ENCODE data around the gene CRADD.

DNA sequence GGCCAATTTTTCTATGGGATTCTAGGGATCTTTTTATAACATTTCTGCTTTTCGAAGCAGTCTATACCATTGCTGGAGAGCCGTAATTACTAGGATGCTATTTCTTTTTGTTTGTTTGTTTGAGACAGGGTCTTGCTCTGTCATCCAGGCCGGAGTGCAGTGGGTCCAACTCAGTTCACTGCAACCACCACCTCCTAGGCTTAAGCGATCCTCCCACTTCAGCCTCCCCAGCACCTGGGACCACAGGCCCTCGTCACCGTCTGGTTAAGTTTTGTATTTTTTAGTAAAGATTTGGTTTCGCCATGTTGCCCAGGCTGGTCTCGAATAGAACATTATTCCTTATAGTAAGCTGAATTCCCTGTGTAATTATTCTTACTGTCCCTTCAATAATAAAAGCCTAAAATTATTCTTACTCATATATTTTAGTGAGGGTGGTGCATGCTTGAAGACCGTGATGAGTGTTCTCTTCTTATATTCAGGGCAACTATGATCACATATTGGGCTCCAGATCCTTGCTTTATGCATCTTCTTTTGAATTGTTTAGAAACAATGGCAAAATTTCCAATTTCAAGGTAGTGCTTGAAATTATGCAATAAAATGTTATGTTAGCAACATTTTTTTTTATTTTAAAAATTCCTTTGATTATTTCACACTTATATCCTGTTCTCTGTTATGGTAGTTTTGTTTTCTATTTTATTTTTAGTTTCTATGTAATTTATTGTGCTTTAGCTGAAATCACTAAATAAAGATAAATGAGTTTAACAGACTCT is 66.2 kb downstream of the CRADD start:
- TF ChIP-seq ELF1 (IDR thresholded peaks at IDR 0.05), result no peak
- TF ChIP-seq EZH2phosphoT487 (IDR thresholded peaks at IDR 0.05; ENCODE audit: borderline replicate concordance, low read depth), result no peak
- TF ChIP-seq GATA2 (CRISPR knock-in tag; IDR thresholded peaks at IDR 0.05), result no peak
- TF ChIP-seq RXRA (IDR thresholded peaks at IDR 0.05; ENCODE audit: borderline replicate concordance, low read depth), result no peak
- no peak for TF ChIP-seq JUND (IDR thresholded peaks at IDR 0.05)
- TF ChIP-seq, protein P1, sequence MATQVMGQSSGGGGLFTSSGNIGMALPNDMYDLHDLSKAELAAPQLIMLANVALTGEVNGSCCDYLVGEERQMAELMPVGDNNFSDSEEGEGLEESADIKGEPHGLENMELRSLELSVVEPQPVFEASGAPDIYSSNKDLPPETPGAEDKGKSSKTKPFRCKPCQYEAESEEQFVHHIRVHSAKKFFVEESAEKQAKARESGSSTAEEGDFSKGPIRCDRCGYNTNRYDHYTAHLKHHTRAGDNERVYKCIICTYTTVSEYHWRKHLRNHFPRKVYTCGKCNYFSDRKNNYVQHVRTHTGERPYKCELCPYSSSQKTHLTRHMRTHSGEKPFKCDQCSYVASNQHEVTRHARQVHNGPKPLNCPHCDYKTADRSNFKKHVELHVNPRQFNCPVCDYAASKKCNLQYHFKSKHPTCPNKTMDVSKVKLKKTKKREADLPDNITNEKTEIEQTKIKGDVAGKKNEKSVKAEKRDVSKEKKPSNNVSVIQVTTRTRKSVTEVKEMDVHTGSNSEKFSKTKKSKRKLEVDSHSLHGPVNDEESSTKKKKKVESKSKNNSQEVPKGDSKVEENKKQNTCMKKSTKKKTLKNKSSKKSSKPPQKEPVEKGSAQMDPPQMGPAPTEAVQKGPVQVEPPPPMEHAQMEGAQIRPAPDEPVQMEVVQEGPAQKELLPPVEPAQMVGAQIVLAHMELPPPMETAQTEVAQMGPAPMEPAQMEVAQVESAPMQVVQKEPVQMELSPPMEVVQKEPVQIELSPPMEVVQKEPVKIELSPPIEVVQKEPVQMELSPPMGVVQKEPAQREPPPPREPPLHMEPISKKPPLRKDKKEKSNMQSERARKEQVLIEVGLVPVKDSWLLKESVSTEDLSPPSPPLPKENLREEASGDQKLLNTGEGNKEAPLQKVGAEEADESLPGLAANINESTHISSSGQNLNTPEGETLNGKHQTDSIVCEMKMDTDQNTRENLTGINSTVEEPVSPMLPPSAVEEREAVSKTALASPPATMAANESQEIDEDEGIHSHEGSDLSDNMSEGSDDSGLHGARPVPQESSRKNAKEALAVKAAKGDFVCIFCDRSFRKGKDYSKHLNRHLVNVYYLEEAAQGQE (IDR thresholded peaks at IDR 0.05; ENCODE audit: low read depth, low read length), result no peak
- no peak for TF ChIP-seq SMC3 (IDR thresholded peaks at IDR 0.05; ENCODE audit: low read depth, low read length)
- TF ChIP-seq, protein P2, sequence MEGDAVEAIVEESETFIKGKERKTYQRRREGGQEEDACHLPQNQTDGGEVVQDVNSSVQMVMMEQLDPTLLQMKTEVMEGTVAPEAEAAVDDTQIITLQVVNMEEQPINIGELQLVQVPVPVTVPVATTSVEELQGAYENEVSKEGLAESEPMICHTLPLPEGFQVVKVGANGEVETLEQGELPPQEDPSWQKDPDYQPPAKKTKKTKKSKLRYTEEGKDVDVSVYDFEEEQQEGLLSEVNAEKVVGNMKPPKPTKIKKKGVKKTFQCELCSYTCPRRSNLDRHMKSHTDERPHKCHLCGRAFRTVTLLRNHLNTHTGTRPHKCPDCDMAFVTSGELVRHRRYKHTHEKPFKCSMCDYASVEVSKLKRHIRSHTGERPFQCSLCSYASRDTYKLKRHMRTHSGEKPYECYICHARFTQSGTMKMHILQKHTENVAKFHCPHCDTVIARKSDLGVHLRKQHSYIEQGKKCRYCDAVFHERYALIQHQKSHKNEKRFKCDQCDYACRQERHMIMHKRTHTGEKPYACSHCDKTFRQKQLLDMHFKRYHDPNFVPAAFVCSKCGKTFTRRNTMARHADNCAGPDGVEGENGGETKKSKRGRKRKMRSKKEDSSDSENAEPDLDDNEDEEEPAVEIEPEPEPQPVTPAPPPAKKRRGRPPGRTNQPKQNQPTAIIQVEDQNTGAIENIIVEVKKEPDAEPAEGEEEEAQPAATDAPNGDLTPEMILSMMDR (IDR thresholded peaks at IDR 0.05), result no peak
- no peak for TF ChIP-seq TEAD4 (IDR thresholded peaks at IDR 0.05; ENCODE audit: borderline replicate concordance, insufficient read depth)
- TF ChIP-seq, protein P3, sequence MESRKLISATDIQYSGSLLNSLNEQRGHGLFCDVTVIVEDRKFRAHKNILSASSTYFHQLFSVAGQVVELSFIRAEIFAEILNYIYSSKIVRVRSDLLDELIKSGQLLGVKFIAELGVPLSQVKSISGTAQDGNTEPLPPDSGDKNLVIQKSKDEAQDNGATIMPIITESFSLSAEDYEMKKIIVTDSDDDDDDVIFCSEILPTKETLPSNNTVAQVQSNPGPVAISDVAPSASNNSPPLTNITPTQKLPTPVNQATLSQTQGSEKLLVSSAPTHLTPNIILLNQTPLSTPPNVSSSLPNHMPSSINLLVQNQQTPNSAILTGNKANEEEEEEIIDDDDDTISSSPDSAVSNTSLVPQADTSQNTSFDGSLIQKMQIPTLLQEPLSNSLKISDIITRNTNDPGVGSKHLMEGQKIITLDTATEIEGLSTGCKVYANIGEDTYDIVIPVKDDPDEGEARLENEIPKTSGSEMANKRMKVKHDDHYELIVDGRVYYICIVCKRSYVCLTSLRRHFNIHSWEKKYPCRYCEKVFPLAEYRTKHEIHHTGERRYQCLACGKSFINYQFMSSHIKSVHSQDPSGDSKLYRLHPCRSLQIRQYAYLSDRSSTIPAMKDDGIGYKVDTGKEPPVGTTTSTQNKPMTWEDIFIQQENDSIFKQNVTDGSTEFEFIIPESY (IDR thresholded peaks at IDR 0.05; ENCODE audit: borderline replicate concordance, low read depth), result no peak
- TF ChIP-seq FOXM1 (IDR thresholded peaks at IDR 0.05; ENCODE audit: low read depth), result no peak
- TF ChIP-seq, protein P4, sequence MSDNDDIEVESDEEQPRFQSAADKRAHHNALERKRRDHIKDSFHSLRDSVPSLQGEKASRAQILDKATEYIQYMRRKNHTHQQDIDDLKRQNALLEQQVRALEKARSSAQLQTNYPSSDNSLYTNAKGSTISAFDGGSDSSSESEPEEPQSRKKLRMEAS (IDR thresholded peaks at IDR 0.05; ENCODE audit: low read depth), result no peak
